OCI-LY7 (cell line): Measurements from ENCODE around the gene PCBP3. TPM values are rescaled to one million over a fixed set of nuclear protein-coding genes. Genes with fewer than 3 reads are reported as not detected.
A peak's percentile ranks its signal among the peaks of the same experiment; 100 is the strongest.

Source experiments
- BruUV-seq: library from RNA; stranded (reverse); fragments of 400-500 nt; replicated peaks from 2 replicates; lab custom pipeline; 2021; lab: Mats Ljungman, UMichigan
- CTCF ChIA-PET: fragments of 300-600 bp; sonication (Branson Sonifier 250); formaldehyde crosslinking; loops from one replicate; lab custom pipeline; 2022; ENCODE audit warnings: antibody characterized with exemption; ENCODE audit not compliant: unreplicated experiment; lab: Charles Lee
- POLR2A ChIA-PET: fragments of 300-600 bp; sonication (Branson Sonifier 250); formaldehyde crosslinking; loops from one replicate; lab custom pipeline; 2022; ENCODE audit warnings: antibody characterized with exemption; lab: Charles Lee
- DNase-seq: peaks from one replicate; pipeline ENCODE4 v3.0.0-alpha.2; 2015; ENCODE audit warnings: low spot score
- H2AFZ ChIP-seq: fragments of 200-600 bp; sonication (generic), shearing (Covaris generic); 2 replicates; pipeline ENCODE4 v1.6.1; 2014; ENCODE audit warnings: mild to moderate bottlenecking, antibody characterized with exemption, low read length, moderate library complexity
- H3K27ac ChIP-seq: fragments of 200-600 bp; sonication (generic); 2 replicates; pipeline ENCODE4 v1.5.1; 2014; ENCODE audit warnings: mixed run types, low read depth, mild to moderate bottlenecking, moderate library complexity, low read length, inconsistent platforms; ENCODE audit not compliant: poor library complexity, severe bottlenecking
- H3K36me3 ChIP-seq: fragments of 200-600 bp; sonication (generic); 2 replicates; pipeline ENCODE4 v1.6.1; 2014; ENCODE audit warnings: mild to moderate bottlenecking, antibody characterized with exemption, low read length, moderate library complexity, mixed read lengths; ENCODE audit not compliant: insufficient read depth
- H3K4me1 ChIP-seq: fragments of 200-600 bp; sonication (generic); 2 replicates; pipeline ENCODE4 v1.5.1; 2014; ENCODE audit warnings: mild to moderate bottlenecking, low read length; ENCODE audit not compliant: insufficient read depth, poor library complexity, severe bottlenecking
- H3K4me2 ChIP-seq: fragments of 200-600 bp; sonication (generic); 2 replicates; pipeline ENCODE4 v1.6.1; 2014; ENCODE audit warnings: mild to moderate bottlenecking, low read length
- H3K4me3 ChIP-seq: fragments of 200-600 bp; sonication (generic); 2 replicates; pipeline ENCODE4 v1.5.1; 2014; ENCODE audit warnings: mild to moderate bottlenecking, low read depth, low read length; ENCODE audit not compliant: poor library complexity, severe bottlenecking
- H3K79me2 ChIP-seq: fragments of 200-600 bp; sonication (generic); 2 replicates; pipeline ENCODE4 v1.6.1; 2016; ENCODE audit warnings: low read depth, mild to moderate bottlenecking, low read length, moderate library complexity, mixed read lengths; ENCODE audit not compliant: insufficient read depth
- H3K9me2 ChIP-seq: fragments of 200-600 bp; sonication (generic); 2 replicates; pipeline ENCODE4 v1.6.1; 2016; ENCODE audit warnings: mild to moderate bottlenecking, low read length, mixed read lengths; ENCODE audit not compliant: insufficient read depth
- H3K9me3 ChIP-seq: fragments of 200-600 bp; sonication (generic); 2 replicates; pipeline ENCODE4 v1.6.1; 2014; ENCODE audit warnings: mild to moderate bottlenecking, mixed run types, low read length, mixed read lengths
- H4K20me1 ChIP-seq: fragments of 200-600 bp; sonication (generic); 2 replicates; pipeline ENCODE4 v1.6.1; 2014; ENCODE audit warnings: mild to moderate bottlenecking, antibody characterized with exemption, low read length, moderate library complexity, mixed read lengths; ENCODE audit not compliant: insufficient read depth
- CTCF ChIP-seq: fragments of 200-600 bp; sonication (generic); conservative IDR thresholded peaks from 2 replicates; pipeline ENCODE4 v1.5.1; 2014; ENCODE audit warnings: mild to moderate bottlenecking, antibody characterized with exemption, low read length, moderate library complexity, mixed read lengths
- EZH2phosphoT487 ChIP-seq: fragments of 200-600 bp; sonication (generic); IDR thresholded peaks from 2 replicates; pipeline ENCODE4 v1.6.1; 2018; ENCODE audit warnings: low read depth, borderline replicate concordance, mild to moderate bottlenecking, mixed run types, antibody characterized with exemption, low read length, moderate library complexity, mixed read lengths
- intact Hi-C: fragments of 100-400 bp; cut with micrococcal nuclease; formaldehyde crosslinking; loops from one replicate; pipeline ENCODE4 v1.10.0; 2022; ENCODE audit not compliant: unreplicated experiment
- total RNA-seq, 2 experiments: library from RNA; depleted of rRNA in 1 of 2; stranded (reverse); fragments of >200 nt in 1 of 2; shearing (Covaris generic) in 1 of 2; gene quantifications; 2 replicates each; pipeline ENCODE4 v1.2.3, GENCODE V29; 2014 to 2022

Gene PCBP3
- total RNA-seq, 2 experiments from 2014 or later, result 0.61 TPM; not detected in 1

- intact Hi-C loops, result no loop called here
- BruUV-seq, result no TSS peak
- TF ChIP-seq EZH2phosphoT487, result no peak
- no peak for TF ChIP-seq CTCF
- Histone ChIP-seq H3K79me2 (no peaks in the 10 kb centered on the region), H2AFZ (no peak overlapping the region), H3K4me2 (no peak overlapping the region), H3K9me3 (no peaks in the 10 kb centered on the region), H3K4me3 (no peak overlapping the region), H3K9me2 (no peaks in the 10 kb centered on the region), H3K27ac (no peak overlapping the region), H3K36me3 (no peaks in the 10 kb centered on the region), H3K4me1 (no peaks in the 10 kb centered on the region), H4K20me1 (no peaks in the 10 kb centered on the region)
- DNase-seq, result peak; percentile 7
- ChIA-PET POLR2A (no interaction called here), CTCF (interaction anchor here (0.6 kb wide), 1 partner anchor 9 kb away, joined by 13 read pairs; no protein-coding TSS in a partner anchor)
Observed at GRCh38 chr21:45892156-45892915, 248.8 kb downstream of the PCBP3 start.

GRCh38 chr21:45892916-45893739 lies 249.6 kb downstream of the PCBP3 start:
- H3K9me2 ChIP-seq, result no peaks in the 10 kb centered on the region
- H4K20me1 ChIP-seq, result no peaks in the 10 kb centered on the region
- DNase-seq, result no peak
- no peaks in the 10 kb centered on the region for H3K9me3 ChIP-seq
- POLR2A ChIA-PET, result no interaction called here
- H3K4me2 ChIP-seq, result no peak overlapping the region
- intact Hi-C loops, result no loop called here
- CTCF ChIA-PET, result interaction anchor here (0.6 kb wide), 1 partner anchor 10 kb away, joined by 13 read pairs; no protein-coding TSS in a partner anchor
- H3K27ac ChIP-seq, result no peak overlapping the region
- no peaks in the 10 kb centered on the region for H3K79me2 ChIP-seq
- BruUV-seq, result no TSS peak
- no peaks in the 10 kb centered on the region for H3K4me1 ChIP-seq
- no peaks in the 10 kb centered on the region for H3K36me3 ChIP-seq
- no peak overlapping the region for H3K4me3 ChIP-seq
- TF ChIP-seq EZH2phosphoT487 (no peak), CTCF (no peak)
- H2AFZ ChIP-seq, result no peak overlapping the region
